DOHH2 (cell line): ENCODE measurements around the gene PTGDS.

Source experiments
- H3F3A ChIP-seq: fragments of 200-600 bp; sonication (generic), shearing (Covaris generic); 2 replicates; pipeline ENCODE4 v1.6.0; 2016; ENCODE audit warnings: antibody characterized with exemption, mild to moderate bottlenecking; ENCODE audit not compliant: control insufficient read depth, insufficient read depth
- H3K27ac ChIP-seq: fragments of 200-600 bp; sonication (generic); 2 replicates; pipeline ENCODE4 v1.5.1; 2014; ENCODE audit warnings: low read depth, mild to moderate bottlenecking, low read length, moderate library complexity
- H3K27me3 ChIP-seq: fragments of 200-600 bp; sonication (generic); 2 replicates; pipeline ENCODE4 v1.6.1; 2014; ENCODE audit warnings: mild to moderate bottlenecking, low read length, mixed read lengths; ENCODE audit not compliant: control insufficient read depth
- H3K36me3 ChIP-seq: fragments of 200-600 bp; sonication (generic); 2 replicates; pipeline ENCODE4 v1.6.1; 2014; ENCODE audit warnings: mild to moderate bottlenecking, low read length, moderate library complexity, mixed read lengths; ENCODE audit not compliant: control insufficient read depth
- H3K4me1 ChIP-seq: fragments of 200-600 bp; sonication (generic); 2 replicates; pipeline ENCODE4 v1.6.1; 2014; ENCODE audit warnings: mild to moderate bottlenecking, low read length, mixed read lengths; ENCODE audit not compliant: control insufficient read depth
- H3K4me2 ChIP-seq: fragments of 200-600 bp; sonication (generic); 2 replicates; pipeline ENCODE4 v1.6.0; 2014; ENCODE audit warnings: mild to moderate bottlenecking, low read length, moderate library complexity
- H3K4me3 ChIP-seq: fragments of 200-600 bp; sonication (generic); 2 replicates; pipeline ENCODE4 v1.5.1; 2014; ENCODE audit warnings: mild to moderate bottlenecking, low read length, mixed read lengths
- H3K79me2 ChIP-seq: fragments of 200-600 bp; sonication (generic); 2 replicates; pipeline ENCODE4 v1.6.1; 2014; ENCODE audit warnings: mild to moderate bottlenecking, low read length, mixed read lengths; ENCODE audit not compliant: control insufficient read depth
- H3K9me2 ChIP-seq: fragments of 200-600 bp; sonication (generic); replicated peaks from 2 replicates; pipeline ENCODE4 v1.6.1; 2014; ENCODE audit warnings: mild to moderate bottlenecking, low read length, mixed read lengths; ENCODE audit not compliant: control insufficient read depth
- H3K9me3 ChIP-seq: fragments of 200-600 bp; sonication (generic); 2 replicates; pipeline ENCODE4 v1.6.1; 2014; ENCODE audit warnings: antibody characterized with exemption, low read length, mixed read lengths; ENCODE audit not compliant: control insufficient read depth, insufficient read depth
- H4K20me1 ChIP-seq: fragments of 200-600 bp; sonication (generic); 2 replicates; pipeline ENCODE4 v1.6.0; 2014; ENCODE audit warnings: low read depth, mild to moderate bottlenecking, antibody characterized with exemption, low read length, moderate library complexity; ENCODE audit not compliant: control insufficient read depth, insufficient read depth
- EZH2phosphoT487 ChIP-seq: fragments of 200-600 bp; sonication (generic); IDR thresholded peaks from 2 replicates; pipeline ENCODE4 v1.6.1; 2017; ENCODE audit warnings: borderline replicate concordance, mild to moderate bottlenecking, antibody characterized with exemption, low read length, moderate library complexity, mixed read lengths
- TF ChIP-seq, protein P1 (sequence below): fragments of 200-600 bp; sonication (generic); IDR thresholded peaks from one replicate; pipeline ENCODE4 v1.5.1; 2014; ENCODE audit warnings: antibody characterized with exemption, mild to moderate bottlenecking, low read depth, low read length; ENCODE audit not compliant: poor library complexity, severe bottlenecking

Gene PTGDS

GRCh38 chr9:136949817-136950655, 27.3 kb upstream of the PTGDS start:
- Histone ChIP-seq H4K20me1 (no peaks in the 10 kb centered on the region), H3K4me1 (peaks cover 17% of the 10 kb centered on the region), H3K9me2 (no peaks in the 10 kb centered on the region), H3K9me3 (no peaks in the 10 kb centered on the region), H3F3A (no peaks in the 10 kb centered on the region; the same call in 1 of the 2 replicates), H3K27me3 (no peaks in the 10 kb centered on the region), H3K79me2 (no peaks in the 10 kb centered on the region), H3K27ac (peak overlapping the region; percentile 59), H3K4me2 (peak overlapping the region; percentile 91), H3K4me3 (peak overlapping the region; percentile 79), H3K36me3 (no peaks in the 10 kb centered on the region)
- TF ChIP-seq, protein P1, sequence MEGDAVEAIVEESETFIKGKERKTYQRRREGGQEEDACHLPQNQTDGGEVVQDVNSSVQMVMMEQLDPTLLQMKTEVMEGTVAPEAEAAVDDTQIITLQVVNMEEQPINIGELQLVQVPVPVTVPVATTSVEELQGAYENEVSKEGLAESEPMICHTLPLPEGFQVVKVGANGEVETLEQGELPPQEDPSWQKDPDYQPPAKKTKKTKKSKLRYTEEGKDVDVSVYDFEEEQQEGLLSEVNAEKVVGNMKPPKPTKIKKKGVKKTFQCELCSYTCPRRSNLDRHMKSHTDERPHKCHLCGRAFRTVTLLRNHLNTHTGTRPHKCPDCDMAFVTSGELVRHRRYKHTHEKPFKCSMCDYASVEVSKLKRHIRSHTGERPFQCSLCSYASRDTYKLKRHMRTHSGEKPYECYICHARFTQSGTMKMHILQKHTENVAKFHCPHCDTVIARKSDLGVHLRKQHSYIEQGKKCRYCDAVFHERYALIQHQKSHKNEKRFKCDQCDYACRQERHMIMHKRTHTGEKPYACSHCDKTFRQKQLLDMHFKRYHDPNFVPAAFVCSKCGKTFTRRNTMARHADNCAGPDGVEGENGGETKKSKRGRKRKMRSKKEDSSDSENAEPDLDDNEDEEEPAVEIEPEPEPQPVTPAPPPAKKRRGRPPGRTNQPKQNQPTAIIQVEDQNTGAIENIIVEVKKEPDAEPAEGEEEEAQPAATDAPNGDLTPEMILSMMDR: peak; percentile 49
- no peak for TF ChIP-seq EZH2phosphoT487

DNA sequence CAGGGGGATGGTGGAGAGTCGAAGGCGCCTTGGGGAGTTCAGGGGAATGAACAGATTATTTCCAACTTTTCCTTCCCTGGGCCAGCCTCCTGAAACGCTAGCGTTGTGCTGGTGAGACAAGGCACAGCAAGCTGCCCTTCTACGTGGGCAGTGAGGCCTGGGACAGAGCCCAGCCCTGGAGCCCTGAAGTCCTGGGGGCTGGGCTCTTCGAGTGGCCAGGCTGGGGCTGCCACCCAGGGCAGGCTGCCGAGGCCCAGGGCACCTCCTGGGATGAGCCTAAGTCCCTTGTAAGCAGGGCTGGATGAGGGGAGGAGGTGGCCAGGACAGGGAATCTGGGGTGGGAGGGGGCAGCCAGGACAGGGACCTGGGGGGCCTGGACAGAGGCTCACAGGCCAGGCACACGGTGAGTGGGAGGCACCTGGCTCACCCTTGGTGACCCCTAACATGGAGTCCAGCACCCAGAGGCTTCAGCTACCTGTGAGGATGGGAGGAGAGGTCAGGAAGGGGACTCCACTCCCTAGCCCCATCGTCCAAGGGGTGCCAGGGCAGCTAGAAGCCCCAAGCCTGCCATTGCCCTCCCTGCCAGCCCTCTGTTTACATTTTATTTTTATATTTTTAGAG, 26.5 kb upstream of the PTGDS start:
- no peaks in the 10 kb centered on the region for H3K27me3 ChIP-seq

DNA sequence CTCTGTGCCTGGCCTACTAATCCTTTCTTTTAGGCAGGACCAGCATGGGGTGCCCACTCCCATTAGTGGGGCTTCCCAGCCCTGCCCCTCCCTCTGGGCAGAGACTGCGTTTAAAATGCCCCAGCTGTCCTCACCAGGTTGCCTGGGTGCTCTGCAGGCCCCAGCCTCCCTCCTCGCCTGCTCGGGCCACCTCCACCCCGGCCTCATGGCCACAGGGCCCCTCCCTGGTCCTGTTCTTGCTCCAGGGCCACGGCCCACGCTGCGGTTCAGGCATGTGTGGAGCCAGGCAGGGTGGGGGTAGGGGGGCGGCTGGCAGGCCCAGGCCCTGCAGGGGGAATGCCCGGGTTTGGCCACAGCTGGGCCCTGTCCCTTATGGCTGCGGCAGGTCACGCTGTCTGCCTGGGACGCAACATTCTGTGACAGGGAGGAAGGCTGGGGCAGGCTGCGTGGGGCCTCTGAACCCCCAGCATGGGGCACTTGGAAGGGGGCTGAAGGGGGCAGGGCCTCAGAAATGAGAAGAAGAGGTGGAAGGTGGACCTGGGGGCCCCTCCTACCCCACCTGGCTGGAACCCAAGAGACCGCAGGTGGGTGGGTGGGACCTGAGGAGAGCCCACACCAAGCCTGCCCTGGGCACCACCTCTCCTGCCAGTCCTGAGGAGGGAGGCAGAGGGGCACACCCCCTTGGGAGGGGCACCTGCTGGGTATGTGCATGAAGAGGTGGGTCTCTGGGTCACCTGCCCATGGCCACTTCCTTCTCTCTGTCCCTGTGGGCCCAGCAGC, 25.6 kb upstream of the PTGDS start, which contains the start of gene LCN12:
Gene LCN12 (plus strand): TSS at position 733 of the 780 bp plus-strand sequence. CDS start 55 bp downstream, outside the sequence.
- no peak for TF ChIP-seq EZH2phosphoT487
- TF ChIP-seq, protein P1: no peak
- H3K9me3 ChIP-seq: no peaks in the 10 kb centered on the region
- H4K20me1 ChIP-seq: no peaks in the 10 kb centered on the region
- H3K4me3 ChIP-seq: no peak within 1 kb of the TSS
- H3K27me3 ChIP-seq: no peaks in the 10 kb centered on the region
- no peaks in the 10 kb centered on the region for H3K36me3 ChIP-seq
- no peaks in the 10 kb centered on the region for H3K79me2 ChIP-seq
- H3K9me2 ChIP-seq: no peaks in the 10 kb centered on the region
- H3K27ac ChIP-seq: no peak within 1 kb of the TSS
- H3K4me2 ChIP-seq: no peak within 1 kb of the TSS
- H3K4me1 ChIP-seq: peaks cover 15% of the 10 kb centered on the region
- no peaks in the 10 kb centered on the region; the same call in 1 of the 2 replicates for H3F3A ChIP-seq

More for the DNA sequence above, 26.5 kb upstream of the PTGDS start:
- no peaks in the 10 kb centered on the region for H3K79me2 ChIP-seq
- peak overlapping the region; percentile 59 for H3K27ac ChIP-seq
- H3K9me2 ChIP-seq: no peaks in the 10 kb centered on the region
- peak overlapping the region; percentile 91 for H3K4me2 ChIP-seq
- H3K9me3 ChIP-seq: no peaks in the 10 kb centered on the region
- H3K4me1 ChIP-seq: peaks cover 15% of the 10 kb centered on the region
- TF ChIP-seq, protein P1: no peak
- TF ChIP-seq EZH2phosphoT487: no peak
- H3K36me3 ChIP-seq: no peaks in the 10 kb centered on the region
- H3K4me3 ChIP-seq: peak overlapping the region; percentile 79
- H3F3A ChIP-seq: no peaks in the 10 kb centered on the region; the same call in 1 of the 2 replicates
- no peaks in the 10 kb centered on the region for H4K20me1 ChIP-seq
